Renal cortical epithelial cell (primary cell): ENCODE data around the gene PCMT1. TPM values are rescaled to one million over a fixed set of nuclear protein-coding genes. Genes with fewer than 3 reads are reported as not detected.
A peak's percentile ranks its signal among the peaks of the same experiment; 100 is the strongest.
"Not testable (repeated sequence)": the region's sequence is repeated elsewhere in the genome, so short reads cannot be mapped to it uniquely, and the experiment has no call there.

ENCODE experiments used
- DNase-seq: peaks from one replicate; pipeline ENCODE4 v3.0.0-alpha.2; 2011; ENCODE audit warnings: low read depth
- total RNA-seq: library from RNA; depleted of rRNA; stranded (reverse); fragments of >200 nt; gene quantifications from 2 replicates; pipeline ENCODE4 v1.2.3, GENCODE V29; 2014

Gene PCMT1
- total RNA-seq, 1 donor from 2014 or later: 157 TPM

- DNase-seq: peak; percentile 37
These were observed 632 bp downstream of the PCMT1 start for GRCh38 chr6:149750136-149750609.

- DNase-seq: no peak
These were observed 1.7 kb downstream of the PCMT1 start for GRCh38 chr6:149751239-149751638.

- DNase-seq: not testable (repeated sequence)
These were observed 2.4 kb downstream of the PCMT1 start for GRCh38 chr6:149751920-149752319.

- no peak for DNase-seq
These were observed 3.2 kb downstream of the PCMT1 start for GRCh38 chr6:149752600-149753373.

- not testable (repeated sequence) for DNase-seq
These were observed 3.8 kb downstream of the PCMT1 start for GRCh38 chr6:149753374-149753637.

- DNase-seq: no peak
These were observed 5.0 kb downstream of the PCMT1 start for GRCh38 chr6:149754548-149754947.

- DNase-seq: no peak
These were observed 6.0 kb downstream of the PCMT1 start for GRCh38 chr6:149755300-149756260.

GRCh38 chr6:149756261-149756636 is 6.7 kb downstream of the PCMT1 start:
- no peak for DNase-seq

GRCh38 chr6:149761438-149761837 is 11.9 kb downstream of the PCMT1 start:
- DNase-seq: no peak

- no peak for DNase-seq
These were observed 14.3 kb downstream of the PCMT1 start for GRCh38 chr6:149763866-149764265.

GRCh38 chr6:149766156-149766769 is 16.7 kb downstream of the PCMT1 start:
- DNase-seq: no peak

- DNase-seq: no peak
These were observed 20.1 kb downstream of the PCMT1 start for GRCh38 chr6:149769676-149770075.

- no peak for DNase-seq
These were observed 21.6 kb downstream of the PCMT1 start for GRCh38 chr6:149771185-149771584.

GRCh38 chr6:149771925-149772324 is 22.4 kb downstream of the PCMT1 start:
- no peak for DNase-seq

GRCh38 chr6:149777624-149778023 is 28.1 kb downstream of the PCMT1 start:
- no peak for DNase-seq

- DNase-seq: no peak
These were observed 30.1 kb downstream of the PCMT1 start for GRCh38 chr6:149779644-149779963.

- DNase-seq: no peak
These were observed 32.2 kb downstream of the PCMT1 start for GRCh38 chr6:149781715-149782114.

- no peak for DNase-seq
These were observed 32.8 kb downstream of the PCMT1 start for GRCh38 chr6:149782337-149782736.

GRCh38 chr6:149783551-149783950 is 34.0 kb downstream of the PCMT1 start:
- no peak for DNase-seq

GRCh38 chr6:149806127-149806526 is 56.6 kb downstream of the PCMT1 start:
- no peak for DNase-seq

- no peak for DNase-seq
These were observed 60.3 kb downstream of the PCMT1 start for GRCh38 chr6:149809798-149810197.

- DNase-seq: no peak
These were observed 63.8 kb downstream of the PCMT1 start for GRCh38 chr6:149813351-149813750.

GRCh38 chr6:149815788-149816187 is 66.2 kb downstream of the PCMT1 start:
- no peak for DNase-seq
